ENCODE measurements around the gene DHRS2. TPM values are rescaled to one million over a fixed set of nuclear protein-coding genes. Genes with fewer than 3 reads are reported as not detected.

Gene DHRS2
- total RNA-seq, 2 experiments from 2014 or later: not detected

DNA sequence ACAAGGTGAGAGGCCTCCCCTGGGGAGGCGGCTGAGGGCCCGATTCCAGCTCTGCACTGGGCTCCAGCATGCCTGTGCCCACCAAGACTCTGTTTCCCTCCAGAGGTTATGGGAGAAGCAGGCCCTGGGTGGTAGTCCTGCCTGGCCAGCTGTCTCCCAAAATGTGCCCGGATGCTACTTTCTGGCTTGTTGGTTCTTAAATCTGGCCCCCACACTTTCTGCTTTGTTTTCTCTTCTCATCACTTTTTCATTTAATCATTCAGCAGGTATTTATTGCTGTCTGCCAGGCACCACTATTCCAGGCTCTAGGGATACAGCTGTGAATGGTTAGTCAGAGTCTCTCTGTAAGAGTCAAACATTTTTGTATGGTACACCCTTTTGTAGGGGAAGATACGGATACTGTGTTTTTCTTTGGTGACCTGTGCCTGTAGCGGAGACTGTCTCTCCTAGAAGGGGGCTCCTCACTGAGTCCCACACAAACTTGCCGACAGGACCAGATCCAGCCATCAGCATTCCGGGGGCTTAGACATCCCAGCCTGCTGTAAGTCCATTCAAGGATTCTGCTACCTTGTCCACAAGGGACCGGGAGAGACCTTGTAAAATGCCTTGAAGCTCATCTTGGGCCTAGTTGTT lies 3.8 kb downstream of the DHRS2 start:
- no peaks in the 10 kb centered on the region for H4K20me1 ChIP-seq (ENCODE audit: insufficient read depth, low read length)

DNA sequence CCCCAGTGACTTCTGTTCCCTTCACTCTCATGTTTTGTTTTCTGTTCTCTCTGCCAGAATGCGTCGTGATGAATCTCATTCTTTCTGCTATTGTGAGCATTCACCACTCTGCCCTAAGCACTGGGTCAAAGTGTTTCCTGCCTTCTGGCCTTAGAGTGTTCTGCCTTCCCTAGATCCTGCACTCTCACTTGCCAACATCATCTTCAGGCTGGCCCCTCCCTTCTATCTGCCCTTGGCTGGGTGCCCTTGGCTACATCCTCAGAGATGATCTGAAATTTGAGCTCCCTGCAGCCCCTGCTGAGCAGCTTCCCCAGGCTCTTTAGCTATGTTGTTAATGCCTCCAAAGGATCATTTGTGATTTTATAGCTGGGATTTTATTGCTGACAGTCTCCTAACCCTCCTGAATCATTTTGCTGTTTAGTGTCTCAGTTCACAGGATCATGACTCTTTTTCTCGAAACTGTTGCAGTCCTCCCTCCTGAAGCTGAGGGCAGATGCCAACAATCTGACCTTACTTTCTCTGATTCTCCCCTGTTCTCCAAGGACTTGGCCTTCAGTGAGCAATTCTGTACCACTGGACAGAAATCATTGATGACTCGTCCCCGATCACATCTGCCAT lies 4.5 kb downstream of the DHRS2 start:
- H3K4me3 ChIP-seq (ENCODE audit: low read depth, low read length, poor library complexity, severe bottlenecking): no peak overlapping the region
- intact Hi-C loops (cut with micrococcal nuclease; ENCODE audit: unreplicated experiment): no loop called here
- H4K20me1 ChIP-seq (ENCODE audit: insufficient read depth, low read length): no peaks in the 10 kb centered on the region
- no peak for TF ChIP-seq EZH2phosphoT487 (IDR thresholded peaks at IDR 0.05; ENCODE audit: borderline replicate concordance, low read depth, low read length)
- TF ChIP-seq, protein P1, sequence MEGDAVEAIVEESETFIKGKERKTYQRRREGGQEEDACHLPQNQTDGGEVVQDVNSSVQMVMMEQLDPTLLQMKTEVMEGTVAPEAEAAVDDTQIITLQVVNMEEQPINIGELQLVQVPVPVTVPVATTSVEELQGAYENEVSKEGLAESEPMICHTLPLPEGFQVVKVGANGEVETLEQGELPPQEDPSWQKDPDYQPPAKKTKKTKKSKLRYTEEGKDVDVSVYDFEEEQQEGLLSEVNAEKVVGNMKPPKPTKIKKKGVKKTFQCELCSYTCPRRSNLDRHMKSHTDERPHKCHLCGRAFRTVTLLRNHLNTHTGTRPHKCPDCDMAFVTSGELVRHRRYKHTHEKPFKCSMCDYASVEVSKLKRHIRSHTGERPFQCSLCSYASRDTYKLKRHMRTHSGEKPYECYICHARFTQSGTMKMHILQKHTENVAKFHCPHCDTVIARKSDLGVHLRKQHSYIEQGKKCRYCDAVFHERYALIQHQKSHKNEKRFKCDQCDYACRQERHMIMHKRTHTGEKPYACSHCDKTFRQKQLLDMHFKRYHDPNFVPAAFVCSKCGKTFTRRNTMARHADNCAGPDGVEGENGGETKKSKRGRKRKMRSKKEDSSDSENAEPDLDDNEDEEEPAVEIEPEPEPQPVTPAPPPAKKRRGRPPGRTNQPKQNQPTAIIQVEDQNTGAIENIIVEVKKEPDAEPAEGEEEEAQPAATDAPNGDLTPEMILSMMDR (conservative IDR thresholded peaks at IDR 0.05; ENCODE audit: low read length): no peak
- ChIA-PET CTCF (ENCODE audit: unreplicated experiment) (no interaction called here), POLR2A (no interaction called here)
- no peak for DNase-seq (ENCODE audit: low spot score)
- BruUV-seq (replicated peaks): no TSS peak
- no peaks in the 10 kb centered on the region for H3K9me2 ChIP-seq (ENCODE audit: insufficient read depth, low read length)
- no peaks in the 10 kb centered on the region for H3K79me2 ChIP-seq (ENCODE audit: insufficient read depth, low read depth, low read length)
- H3K27ac ChIP-seq (ENCODE audit: low read depth, low read length, poor library complexity, severe bottlenecking): no peak overlapping the region
- no peak overlapping the region for H2AFZ ChIP-seq (ENCODE audit: low read length)
- H3K36me3 ChIP-seq (ENCODE audit: insufficient read depth, low read length): no peaks in the 10 kb centered on the region
- H3K4me1 ChIP-seq (ENCODE audit: insufficient read depth, low read length, poor library complexity, severe bottlenecking): no peaks in the 10 kb centered on the region
- H3K4me2 ChIP-seq (ENCODE audit: low read length): no peak overlapping the region
- H3K9me3 ChIP-seq (ENCODE audit: low read length): no peaks in the 10 kb centered on the region

More for the DNA sequence above, 3.8 kb downstream of the DHRS2 start:
- no peak for DNase-seq (ENCODE audit: low spot score)
- no peak overlapping the region for H3K4me3 ChIP-seq (ENCODE audit: low read depth, low read length, poor library complexity, severe bottlenecking)
- no peaks in the 10 kb centered on the region for H3K9me2 ChIP-seq (ENCODE audit: insufficient read depth, low read length)
- H3K79me2 ChIP-seq (ENCODE audit: insufficient read depth, low read depth, low read length): no peaks in the 10 kb centered on the region
- H3K4me2 ChIP-seq (ENCODE audit: low read length): no peak overlapping the region
- H3K27ac ChIP-seq (ENCODE audit: low read depth, low read length, poor library complexity, severe bottlenecking): no peak overlapping the region
- no peaks in the 10 kb centered on the region for H3K4me1 ChIP-seq (ENCODE audit: insufficient read depth, low read length, poor library complexity, severe bottlenecking)
- CTCF ChIA-PET (ENCODE audit: unreplicated experiment): no interaction called here
- intact Hi-C loops (cut with micrococcal nuclease; ENCODE audit: unreplicated experiment): loop anchor here (10.0 kb wide), 1 partner anchor 285 kb away; no protein-coding TSS in a partner anchor
- BruUV-seq (replicated peaks): no TSS peak
- H2AFZ ChIP-seq (ENCODE audit: low read length): no peak overlapping the region
- POLR2A ChIA-PET: no interaction called here
- H3K36me3 ChIP-seq (ENCODE audit: insufficient read depth, low read length): no peaks in the 10 kb centered on the region
- no peak for TF ChIP-seq EZH2phosphoT487 (IDR thresholded peaks at IDR 0.05; ENCODE audit: borderline replicate concordance, low read depth, low read length)
- TF ChIP-seq, protein P1 (conservative IDR thresholded peaks at IDR 0.05; ENCODE audit: low read length): no peak
- no peaks in the 10 kb centered on the region for H3K9me3 ChIP-seq (ENCODE audit: low read length)

Data from OCI-LY7 (cell line).